IMR-90 (cell line): ENCODE measurements around the gene BTBD2. TPM values are rescaled to one million over a fixed set of nuclear protein-coding genes. Genes with fewer than 3 reads are reported as not detected.
A peak's percentile ranks its signal among the peaks of the same experiment; 100 is the strongest.

Source experiments
- ATAC-seq: fragments of 200-7000 bp; cut with Tn5 transposase; 2 replicates; pipeline ENCODE4 v1.9.1; 2020; ENCODE audit warnings: low read depth, mild to moderate bottlenecking, moderate library complexity
- BruUV-seq: library from RNA; stranded (reverse); fragments of 400-500 nt; replicated peaks from 2 replicates; lab custom pipeline; 2021; lab: Mats Ljungman, UMichigan
- CTCF ChIA-PET: fragments of 300-600 bp; formaldehyde crosslinking; extraction: SDS; loops from one replicate; lab custom pipeline; 2021; ENCODE audit warnings: antibody characterized with exemption; lab: Yijun Ruan, JAX
- POLR2A ChIA-PET: fragments of 300-600 bp; sonication (Branson Sonifier 250); formaldehyde crosslinking; loops from one replicate; lab custom pipeline; 2022; ENCODE audit warnings: antibody characterized with exemption; ENCODE audit not compliant: unreplicated experiment; lab: Charles Lee
- DNase-seq: peaks from one replicate; pipeline ENCODE4 v3.0.0; 2013
- H2AFZ ChIP-seq: replicated peaks from 2 replicates; pipeline ENCODE3; 2013; ENCODE audit warnings: low read length, mild to moderate bottlenecking; ENCODE audit not compliant: poor library complexity
- H2AK5ac ChIP-seq: 2 replicates; pipeline ENCODE4 v1.6.1; 2013; ENCODE audit warnings: low read depth, low read length, inconsistent platforms
- H2AK9ac ChIP-seq: replicated peaks from 2 replicates; pipeline ENCODE3; 2013; ENCODE audit warnings: mild to moderate bottlenecking, low read depth, low read length, moderate library complexity; ENCODE audit not compliant: poor library complexity
- H2BK120ac ChIP-seq: 2 replicates; pipeline ENCODE4 v1.6.1; 2013; ENCODE audit warnings: low read depth, low read length, inconsistent platforms
- H2BK15ac ChIP-seq: 3 replicates; pipeline ENCODE4 v1.6.1; 2013; ENCODE audit warnings: low read depth, low read length, inconsistent platforms
- H2BK20ac ChIP-seq: 2 replicates; pipeline ENCODE4 v1.6.1; 2013; ENCODE audit warnings: low read depth, mild to moderate bottlenecking, inconsistent platforms, low read length, moderate library complexity
- H2BK5ac ChIP-seq: 2 replicates; pipeline ENCODE4 v1.6.1; 2013; ENCODE audit warnings: mild to moderate bottlenecking, low read depth, low read length, inconsistent platforms; ENCODE audit not compliant: poor library complexity, severe bottlenecking
- H3K14ac ChIP-seq: replicated peaks from 2 replicates; pipeline ENCODE4 v1.6.1; 2013; ENCODE audit warnings: low read depth, low read length, inconsistent platforms
- H3K18ac ChIP-seq: 2 replicates; pipeline ENCODE4 v1.6.1; 2013; ENCODE audit warnings: low read depth, low read length, control low read depth
- H3K23ac ChIP-seq: 2 replicates; pipeline ENCODE4 v1.6.1; 2013; ENCODE audit warnings: low read depth, low read length, inconsistent platforms
- H3K27ac ChIP-seq: 2 replicates; pipeline ENCODE4 v1.5.1; 2013; ENCODE audit warnings: mild to moderate bottlenecking, control low read depth, low read length; ENCODE audit not compliant: insufficient read depth
- H3K27me3 ChIP-seq: 2 replicates; pipeline ENCODE4 v1.6.1; 2013; ENCODE audit warnings: low read length; ENCODE audit not compliant: control insufficient read depth, insufficient read depth
- H3K36me3 ChIP-seq: 2 replicates; pipeline ENCODE4 v1.6.1; 2013; ENCODE audit warnings: low read length, mixed read lengths; ENCODE audit not compliant: control insufficient read depth, insufficient read depth
- H3K4ac ChIP-seq: 2 replicates; pipeline ENCODE4 v1.6.1; 2013; ENCODE audit warnings: low read depth, low read length, inconsistent platforms
- H3K4me1 ChIP-seq: 2 replicates; pipeline ENCODE4 v1.6.1; 2013; ENCODE audit warnings: low read length, mixed read lengths; ENCODE audit not compliant: control insufficient read depth, insufficient read depth
- H3K4me2 ChIP-seq: 2 replicates; pipeline ENCODE4 v1.6.1; 2013; ENCODE audit warnings: low read depth, mild to moderate bottlenecking, control low read depth, low read length, moderate library complexity
- H3K4me3 ChIP-seq: 2 replicates; pipeline ENCODE4 v1.5.1; 2013; ENCODE audit warnings: low read depth, mild to moderate bottlenecking, control low read depth, low read length, moderate library complexity; ENCODE audit not compliant: insufficient read depth
- H3K56ac ChIP-seq: 2 replicates; pipeline ENCODE4 v1.6.1; 2013; ENCODE audit warnings: low read length, inconsistent platforms; ENCODE audit not compliant: insufficient read depth; ENCODE audit errors: extremely low read depth
- H3K79me1 ChIP-seq, 2 experiments: 2 replicates each; pipeline ENCODE4 v1.6.1; 2013; ENCODE audit warnings: low read length in 2 of 2, inconsistent platforms in 1 of 2, low read depth in 1 of 2
- H3K9ac ChIP-seq: 2 replicates; pipeline ENCODE4 v1.6.1; 2013; ENCODE audit warnings: low read depth, low read length, control low read depth
- H3K9me1 ChIP-seq: 2 replicates; pipeline ENCODE4 v1.6.1; 2013; ENCODE audit warnings: low read length, inconsistent platforms; ENCODE audit not compliant: insufficient read depth
- H3K9me3 ChIP-seq: 2 replicates; pipeline ENCODE4 v1.6.1; 2013; ENCODE audit warnings: low read length; ENCODE audit not compliant: control insufficient read depth, insufficient read depth
- H4K20me1 ChIP-seq: 2 replicates; pipeline ENCODE4 v1.6.1; 2013; ENCODE audit warnings: low read length, inconsistent platforms; ENCODE audit not compliant: insufficient read depth
- H4K5ac ChIP-seq: 2 replicates; pipeline ENCODE4 v1.6.1; 2013; ENCODE audit warnings: mild to moderate bottlenecking, low read depth, low read length, control low read depth
- H4K8ac ChIP-seq, 2 experiments: 2 replicates each; pipeline ENCODE4 v1.6.1; 2013; ENCODE audit warnings: low read depth in 2 of 2, low read length in 2 of 2, control low read depth in 1 of 2, inconsistent platforms in 1 of 2
- H4K91ac ChIP-seq: 2 replicates; pipeline ENCODE4 v1.6.1; 2013; ENCODE audit warnings: low read depth, low read length, inconsistent platforms; ENCODE audit not compliant: insufficient read depth
- RAD21 ChIP-seq: IDR thresholded peaks from 2 replicates; pipeline ENCODE4 v1.6.1; 2012; ENCODE audit warnings: low read length, improper control_type of control experiment
- WGBS, 2 experiments: methylation state at CpG; one replicate each; pipeline versions ENCODE4 v1.1.5 to v1.1.7; 2013; ENCODE audit warnings: missing lambda C conversion rate in 2 of 2; ENCODE audit not compliant: insufficient read length in 1 of 2; ENCODE audit errors: extremely low coverage in 2 of 2; 5-methylcytosine and 5-hydroxymethylcytosine counted together
- dilution Hi-C: fragments of 300-500 bp; cut with HindIII; formaldehyde crosslinking; loops from one replicate; pipeline ENCODE4 v1.14.3; 2018; ENCODE audit warnings: low sequenced_read_pairs; ENCODE audit not compliant: unreplicated experiment
- in situ Hi-C: fragments of 300-500 bp; cut with MboI; formaldehyde crosslinking; loops from 3 replicates; pipeline ENCODE4 v1.14.3; 2019; ENCODE audit warnings: low sequenced_read_pairs, inconsistent platforms, mixed read lengths
- intact Hi-C: fragments of 100-400 bp; cut with micrococcal nuclease; formaldehyde crosslinking; loops from 2 replicates; pipeline ENCODE4 v1.10.0; 2022
- polyA plus RNA-seq, 3 experiments: library from polyadenylated mRNA; depleted of rRNA; stranded (reverse); fragments of >200 nt; gene quantifications; 2 replicates each; pipeline ENCODE4 v1.2.3, GENCODE V29; 2012; ENCODE audit warnings: low replicate concordance in 1 of 3
- total RNA-seq: library from RNA; depleted of rRNA; stranded (reverse); fragments of >200 nt; gene quantifications from 2 replicates; pipeline ENCODE4 v1.2.3, GENCODE V29; 2012

Gene BTBD2
- total and polyA plus RNA-seq, 2 of the 4 experiments (the other 2 are of a cell fraction), result 24.4 to 65.7 TPM

DNA sequence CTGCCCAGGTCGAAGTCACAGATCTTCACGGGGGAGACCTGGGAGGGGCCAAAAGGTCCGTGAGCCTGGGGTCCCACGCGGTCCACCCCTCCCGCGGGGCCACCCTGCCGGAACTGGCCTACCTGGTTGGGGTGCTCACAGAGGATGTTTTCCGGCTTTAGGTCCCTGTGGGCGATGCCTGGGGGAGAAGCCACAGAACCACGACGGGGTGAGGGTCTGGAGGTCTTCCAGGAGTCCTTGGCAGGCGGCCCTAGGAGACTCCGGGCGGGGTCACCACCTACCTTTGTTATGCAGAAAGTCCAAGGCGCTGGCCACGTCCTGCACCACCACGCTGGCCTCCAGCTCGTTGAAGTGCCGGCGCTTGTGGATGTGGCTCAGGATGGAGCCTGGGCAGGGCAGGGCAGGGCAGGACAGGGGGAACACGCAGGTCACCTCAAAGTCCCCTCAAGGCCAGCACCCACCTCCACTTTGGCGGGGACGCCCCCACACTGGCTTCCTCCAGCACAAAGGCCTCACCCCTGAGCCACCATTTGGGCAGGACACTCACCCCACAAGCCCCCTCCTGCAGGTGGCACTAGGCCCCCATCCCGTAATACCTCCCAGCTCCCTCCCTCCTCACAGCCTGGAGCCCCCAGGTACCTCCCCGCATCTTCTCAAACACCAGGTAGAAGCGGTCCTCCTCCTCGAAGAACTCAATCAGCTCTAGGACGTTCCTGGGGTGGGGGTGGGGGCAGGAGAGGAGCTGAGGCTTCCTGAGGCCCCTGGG is 27.2 kb upstream of the BTBD2 start:
- 13% methylated on average over 6 of the region's 29 CpGs; no CpG with 5 or more reads in 1 of the 2 experiments for WGBS, 2 experiments
- Histone ChIP-seq H3K4ac (peak overlapping the region; percentile 83), H3K27me3 (no peaks in the 10 kb centered on the region), H2BK20ac (no peak overlapping the region; the same call in 1 of the 2 replicates), H4K8ac (peak overlapping the region; percentile 90 to 99), H3K27ac (peak overlapping the region; percentile 51), H3K4me3 (no peak overlapping the region), H4K5ac (peak overlapping the region; percentile 74), H2AK5ac (peak overlapping the region; percentile 59), H3K4me1 (peaks cover 19% of the 10 kb centered on the region), H3K18ac (peak overlapping the region; percentile 14; the same call in 1 of the 2 replicates), H3K36me3 (peaks cover 54% of the 10 kb centered on the region), H3K79me1 (peaks cover 5 to 43% of the 10 kb centered on the region in 2 experiments; a peak in 3 of 4 replicates), H3K4me2 (peak overlapping the region; percentile 11), H3K9ac (peak overlapping the region; percentile 60), H2AK9ac (peak overlapping the region; percentile 99), H4K91ac (peak overlapping the region; percentile 72), H3K9me3 (no peaks in the 10 kb centered on the region), H3K9me1 (0 out of 2 replicates have a peak, but pooled peaks cover 4% of the 10 kb centered on the region), H2BK120ac (peak overlapping the region; percentile 70; the same call in 1 of the 2 replicates), H2BK5ac (peak overlapping the region; percentile 29), H3K56ac (no peak overlapping the region), H4K20me1 (peaks cover 33% of the 10 kb centered on the region), H3K23ac (no peak overlapping the region), H2BK15ac (peak overlapping the region; percentile 28; the same call in 1 of the 3 replicates), H3K14ac (peak overlapping the region; percentile 76), H2AFZ (peak overlapping the region; percentile 91)
- BruUV-seq, result no TSS peak
- no peak for TF ChIP-seq RAD21
- DNase-seq (no peak), ATAC-seq (no peak)
- in situ Hi-C loops (no loop called here), dilution Hi-C loops (no loop called here), intact Hi-C loops (no loop called here)
- CTCF ChIA-PET, result no interaction called here
- POLR2A ChIA-PET, result no interaction called here
